HepG2 (cell line): ENCODE results near the gene NLGN2. TPM values are rescaled to one million over a fixed set of nuclear protein-coding genes. Genes with fewer than 3 reads are reported as not detected.

Source experiments
- HDAC6 ChIP-seq: fragments of 200-600 bp; sonication (generic); IDR thresholded peaks from 2 replicates; pipeline ENCODE4 v1.7.0; 2017; ENCODE audit warnings: mild to moderate bottlenecking, antibody characterized with exemption, low read length, low read depth
- KAT8 ChIP-seq: IDR thresholded peaks from 2 replicates; pipeline ENCODE4 v1.6.1; 2016; ENCODE audit warnings: missing genetic modification reagents, missing compliant biosample characterization
- KDM2A ChIP-seq: sonication (generic); formaldehyde crosslinking; IDR thresholded peaks from 2 replicates; pipeline ENCODE4 v1.4.0; 2020; ENCODE audit warnings: low read depth, missing genetic modification reagents, borderline replicate concordance
- MBNL3 ChIP-seq: fragments of 250-450 bp; sonication (Bioruptor Pico); conservative IDR thresholded peaks from 2 replicates; pipeline ENCODE4 v1.8.0; 2022; ENCODE audit warnings: mild to moderate bottlenecking, inconsistent platforms
- RELA ChIP-seq: sonication (generic); formaldehyde crosslinking; IDR thresholded peaks from 2 replicates; pipeline ENCODE4 v1.4.0; 2020; ENCODE audit warnings: missing genetic modification reagents
- THAP11 ChIP-seq: IDR thresholded peaks from 2 replicates; pipeline ENCODE4 v1.6.1; 2016; ENCODE audit warnings: missing biosample characterization, missing genetic modification reagents
- ZNF20 ChIP-seq: sonication (generic); formaldehyde crosslinking; IDR thresholded peaks from 2 replicates; pipeline ENCODE4 v1.4.0; 2020; ENCODE audit warnings: mild to moderate bottlenecking, moderate library complexity, missing genetic modification reagents
- ZNF230 ChIP-seq: sonication (generic); formaldehyde crosslinking; IDR thresholded peaks from 2 replicates; pipeline ENCODE4 v1.4.0; 2020; ENCODE audit warnings: mild to moderate bottlenecking, missing genetic modification reagents
- ZNF768 ChIP-seq: sonication (generic); formaldehyde crosslinking; IDR thresholded peaks from 2 replicates; pipeline ENCODE4 v1.4.0; 2020; ENCODE audit warnings: missing genetic modification reagents
- polyA plus RNA-seq, 8 experiments: library from polyadenylated mRNA; depleted of rRNA in 3 of 8; stranded (reverse) in 7 of 8; unstranded in 1 of 8; fragments of >200 nt; fragmentation: Illumina TruSeq in 4 of 8; extraction: Trizol in 4 of 8; gene quantifications; 2 replicates each; pipeline versions ENCODE4 v1.2.1 to v1.2.3, GENCODE V29; 2011 to 2016; ENCODE audit warnings: low read depth in 4 of 8, missing spikeins in 1 of 8, mixed read lengths in 1 of 8; ENCODE audit not compliant: insufficient read depth in 1 of 8
- total RNA-seq, 5 experiments: library from RNA; depleted of rRNA; stranded (reverse); fragments of >200 nt; fragmentation: Illumina TruSeq; extraction: Trizol; gene quantifications; 2 replicates each; pipeline ENCODE4 v1.2.3, GENCODE V29; 2016; ENCODE audit warnings: low read depth in 1 of 5
- TF ChIP-seq, protein P1 (sequence below), 2 experiments: fragments of 450-650 bp in 1 of 2; sonication (generic) in 1 of 2; formaldehyde crosslinking in 1 of 2; IDR thresholded peaks; 2 replicates each; pipeline versions ENCODE4 v1.6.1 to v1.8.0; 2016 to 2022; ENCODE audit warnings: antibody characterized with exemption in 1 of 2, mild to moderate bottlenecking in 1 of 2, missing genetic modification reagents in 1 of 2
- TF ChIP-seq, protein P2 (sequence below): sonication (generic); formaldehyde crosslinking; IDR thresholded peaks from 2 replicates; pipeline ENCODE4 v1.5.0; 2020; ENCODE audit warnings: missing genetic modification reagents
- TF ChIP-seq, protein P3 (sequence below): IDR thresholded peaks from 2 replicates; pipeline ENCODE4 v1.6.1; 2016; ENCODE audit warnings: low read depth, control low read depth
- TF ChIP-seq, protein P4 (sequence below): sonication (generic); formaldehyde crosslinking; IDR thresholded peaks from 2 replicates; pipeline ENCODE4 v1.4.0; 2020; ENCODE audit warnings: missing genetic modification reagents

Gene NLGN2
- total and polyA plus RNA-seq, 2 of the 13 experiments (the other 11 are each of a cell fraction or from before 2014, with no cell fraction given): 1.9 to 11.0 TPM

DNA sequence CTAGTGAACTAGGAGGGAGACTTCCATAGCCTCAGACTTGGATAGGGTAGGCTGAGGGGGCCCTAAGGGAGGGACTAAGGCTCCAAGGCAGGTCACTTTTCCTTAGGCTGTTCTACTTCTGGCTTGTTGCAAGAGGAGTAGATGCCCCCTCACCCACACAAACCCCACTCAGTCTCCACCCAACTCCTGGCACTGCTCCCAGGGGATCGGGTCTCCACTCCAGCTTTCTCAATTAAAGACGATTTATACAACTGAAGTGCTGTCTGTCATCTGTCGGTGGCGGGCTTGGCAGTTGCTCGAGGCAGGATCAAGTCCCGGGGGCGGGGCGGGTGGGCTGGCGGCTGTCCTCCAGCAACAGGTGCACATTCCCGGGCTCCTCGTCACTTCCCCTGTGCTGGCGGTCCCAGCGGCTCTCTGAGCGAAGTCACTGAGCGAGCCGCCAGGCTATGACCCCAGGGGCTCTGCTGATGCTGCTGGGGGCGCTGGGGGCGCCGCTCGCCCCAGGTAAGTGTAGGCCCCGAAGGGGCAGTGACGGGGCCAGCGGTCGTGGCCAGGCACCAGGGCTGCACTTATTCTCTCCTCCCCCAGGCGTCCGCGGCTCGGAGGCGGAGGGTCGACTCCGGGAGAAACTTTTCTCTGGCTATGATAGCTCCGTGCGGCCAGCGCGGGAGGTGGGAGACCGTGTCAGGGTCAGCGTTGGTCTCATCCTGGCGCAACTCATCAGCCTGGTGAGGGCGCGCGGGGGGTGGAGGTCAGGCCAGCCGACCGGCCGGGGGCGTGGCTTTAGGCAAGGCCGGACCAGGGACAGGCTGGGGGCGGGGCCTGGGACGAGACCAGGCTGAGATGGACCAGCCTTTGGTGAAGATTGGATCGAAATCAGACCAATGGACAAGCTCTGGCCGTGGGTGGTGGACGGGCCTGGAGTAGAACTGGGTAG, 37.3 kb downstream of the NLGN2 start, which contains the start of gene CHRNB1 (continued):
- TF ChIP-seq, protein P1, sequence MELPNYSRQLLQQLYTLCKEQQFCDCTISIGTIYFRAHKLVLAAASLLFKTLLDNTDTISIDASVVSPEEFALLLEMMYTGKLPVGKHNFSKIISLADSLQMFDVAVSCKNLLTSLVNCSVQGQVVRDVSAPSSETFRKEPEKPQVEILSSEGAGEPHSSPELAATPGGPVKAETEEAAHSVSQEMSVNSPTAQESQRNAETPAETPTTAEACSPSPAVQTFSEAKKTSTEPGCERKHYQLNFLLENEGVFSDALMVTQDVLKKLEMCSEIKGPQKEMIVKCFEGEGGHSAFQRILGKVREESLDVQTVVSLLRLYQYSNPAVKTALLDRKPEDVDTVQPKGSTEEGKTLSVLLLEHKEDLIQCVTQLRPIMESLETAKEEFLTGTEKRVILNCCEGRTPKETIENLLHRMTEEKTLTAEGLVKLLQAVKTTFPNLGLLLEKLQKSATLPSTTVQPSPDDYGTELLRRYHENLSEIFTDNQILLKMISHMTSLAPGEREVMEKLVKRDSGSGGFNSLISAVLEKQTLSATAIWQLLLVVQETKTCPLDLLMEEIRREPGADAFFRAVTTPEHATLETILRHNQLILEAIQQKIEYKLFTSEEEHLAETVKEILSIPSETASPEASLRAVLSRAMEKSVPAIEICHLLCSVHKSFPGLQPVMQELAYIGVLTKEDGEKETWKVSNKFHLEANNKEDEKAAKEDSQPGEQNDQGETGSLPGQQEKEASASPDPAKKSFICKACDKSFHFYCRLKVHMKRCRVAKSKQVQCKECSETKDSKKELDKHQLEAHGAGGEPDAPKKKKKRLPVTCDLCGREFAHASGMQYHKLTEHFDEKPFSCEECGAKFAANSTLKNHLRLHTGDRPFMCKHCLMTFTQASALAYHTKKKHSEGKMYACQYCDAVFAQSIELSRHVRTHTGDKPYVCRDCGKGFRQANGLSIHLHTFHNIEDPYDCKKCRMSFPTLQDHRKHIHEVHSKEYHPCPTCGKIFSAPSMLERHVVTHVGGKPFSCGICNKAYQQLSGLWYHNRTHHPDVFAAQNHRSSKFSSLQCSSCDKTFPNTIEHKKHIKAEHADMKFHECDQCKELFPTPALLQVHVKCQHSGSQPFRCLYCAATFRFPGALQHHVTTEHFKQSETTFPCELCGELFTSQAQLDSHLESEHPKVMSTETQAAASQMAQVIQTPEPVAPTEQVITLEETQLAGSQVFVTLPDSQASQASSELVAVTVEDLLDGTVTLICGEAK (IDR thresholded peaks at IDR 0.05): no peak
- TF ChIP-seq, protein P1 (CRISPR knock-in tag; IDR thresholded peaks at IDR 0.05): 0 out of 2 replicates have a peak, but pooled peaks have one; percentile 18
- TF ChIP-seq ZNF20 (CRISPR knock-in tag) (0 out of 2 replicates have a peak, but pooled peaks have one; percentile 69), RELA (CRISPR knock-in tag) (no peak), KDM2A (CRISPR knock-in tag) (peak; percentile 78), ZNF230 (CRISPR knock-in tag) (no peak; the same call in 1 of the 2 replicates), ZNF768 (0 out of 2 replicates have a peak, but pooled peaks have one; percentile 51), THAP11 (CRISPR knock-in tag) (peak; percentile 81), KAT8 (CRISPR knock-in tag) (peak; percentile 46; the same call in 1 of the 2 replicates), MBNL3 (CRISPR knock-in tag) (no peak), HDAC6 (no peak)
- TF ChIP-seq, protein P2, sequence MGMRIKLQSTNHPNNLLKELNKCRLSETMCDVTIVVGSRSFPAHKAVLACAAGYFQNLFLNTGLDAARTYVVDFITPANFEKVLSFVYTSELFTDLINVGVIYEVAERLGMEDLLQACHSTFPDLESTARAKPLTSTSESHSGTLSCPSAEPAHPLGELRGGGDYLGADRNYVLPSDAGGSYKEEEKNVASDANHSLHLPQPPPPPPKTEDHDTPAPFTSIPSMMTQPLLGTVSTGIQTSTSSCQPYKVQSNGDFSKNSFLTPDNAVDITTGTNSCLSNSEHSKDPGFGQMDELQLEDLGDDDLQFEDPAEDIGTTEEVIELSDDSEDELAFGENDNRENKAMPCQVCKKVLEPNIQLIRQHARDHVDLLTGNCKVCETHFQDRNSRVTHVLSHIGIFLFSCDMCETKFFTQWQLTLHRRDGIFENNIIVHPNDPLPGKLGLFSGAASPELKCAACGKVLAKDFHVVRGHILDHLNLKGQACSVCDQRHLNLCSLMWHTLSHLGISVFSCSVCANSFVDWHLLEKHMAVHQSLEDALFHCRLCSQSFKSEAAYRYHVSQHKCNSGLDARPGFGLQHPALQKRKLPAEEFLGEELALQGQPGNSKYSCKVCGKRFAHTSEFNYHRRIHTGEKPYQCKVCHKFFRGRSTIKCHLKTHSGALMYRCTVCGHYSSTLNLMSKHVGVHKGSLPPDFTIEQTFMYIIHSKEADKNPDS: no peak
- TF ChIP-seq, protein P3, sequence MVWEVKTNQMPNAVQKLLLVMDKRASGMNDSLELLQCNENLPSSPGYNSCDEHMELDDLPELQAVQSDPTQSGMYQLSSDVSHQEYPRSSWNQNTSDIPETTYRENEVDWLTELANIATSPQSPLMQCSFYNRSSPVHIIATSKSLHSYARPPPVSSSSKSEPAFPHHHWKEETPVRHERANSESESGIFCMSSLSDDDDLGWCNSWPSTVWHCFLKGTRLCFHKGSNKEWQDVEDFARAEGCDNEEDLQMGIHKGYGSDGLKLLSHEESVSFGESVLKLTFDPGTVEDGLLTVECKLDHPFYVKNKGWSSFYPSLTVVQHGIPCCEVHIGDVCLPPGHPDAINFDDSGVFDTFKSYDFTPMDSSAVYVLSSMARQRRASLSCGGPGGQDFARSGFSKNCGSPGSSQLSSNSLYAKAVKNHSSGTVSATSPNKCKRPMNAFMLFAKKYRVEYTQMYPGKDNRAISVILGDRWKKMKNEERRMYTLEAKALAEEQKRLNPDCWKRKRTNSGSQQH (CRISPR knock-in tag): peak; percentile 22; the same call in 1 of the 2 replicates
- TF ChIP-seq, protein P4, sequence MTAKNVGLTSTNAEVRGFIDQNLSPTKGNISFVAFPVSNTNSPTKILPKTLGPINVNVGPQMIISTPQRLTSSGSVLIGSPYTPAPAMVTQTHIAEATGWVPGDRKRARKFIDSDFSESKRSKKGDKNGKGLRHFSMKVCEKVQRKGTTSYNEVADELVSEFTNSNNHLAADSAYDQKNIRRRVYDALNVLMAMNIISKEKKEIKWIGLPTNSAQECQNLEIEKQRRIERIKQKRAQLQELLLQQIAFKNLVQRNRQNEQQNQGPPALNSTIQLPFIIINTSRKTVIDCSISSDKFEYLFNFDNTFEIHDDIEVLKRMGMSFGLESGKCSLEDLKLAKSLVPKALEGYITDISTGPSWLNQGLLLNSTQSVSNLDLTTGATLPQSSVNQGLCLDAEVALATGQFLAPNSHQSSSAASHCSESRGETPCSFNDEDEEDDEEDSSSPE (CRISPR knock-in tag): peak; percentile 50; the same call in 1 of the 2 replicates
